HG03439 (cell line): ENCODE data around the gene ASB15.
"Not testable (repeated sequence)": the region's sequence is repeated elsewhere in the genome, so short reads cannot be mapped to it uniquely, and the experiment has no call there.

ENCODE experiments used
- ATAC-seq: cut with Tn5 transposase; IDR thresholded peaks from one replicate; pipeline ENCODE4 v1.9.1; 2021; ENCODE audit warnings: mild to moderate bottlenecking, moderate library complexity; ENCODE audit not compliant: unreplicated experiment

The ASB15 gene

GRCh38 chr7:123634011-123634573 is 32.5 kb downstream of the ASB15 start:
- ATAC-seq: not testable (repeated sequence)

- no peak for ATAC-seq
These were observed 34.1 kb downstream of the ASB15 start for GRCh38 chr7:123635551-123636359.

- no peak for ATAC-seq
These were observed 35.6 kb downstream of the ASB15 start for GRCh38 chr7:123637203-123637602.

GRCh38 chr7:123637878-123638277 is 36.3 kb downstream of the ASB15 start:
- ATAC-seq: no peak

- no peak for ATAC-seq
These were observed 38.0 kb downstream of the ASB15 start for GRCh38 chr7:123639631-123640030.

- ATAC-seq: no peak
These were observed 39.0 kb downstream of the ASB15 start for GRCh38 chr7:123640583-123640982.

- no peak for ATAC-seq
These were observed 40.3 kb downstream of the ASB15 start for GRCh38 chr7:123641901-123642300.

- no peak for ATAC-seq
These were observed 42.1 kb downstream of the ASB15 start for GRCh38 chr7:123643495-123644441.

GRCh38 chr7:123645516-123645915 is 43.9 kb downstream of the ASB15 start:
- ATAC-seq: no peak

- ATAC-seq: no peak
These were observed 45.6 kb downstream of the ASB15 start for GRCh38 chr7:123647106-123647730.

GRCh38 chr7:123649964-123650363 is 48.3 kb downstream of the ASB15 start:
- no peak for ATAC-seq

- no peak for ATAC-seq
These were observed 49.0 kb downstream of the ASB15 start for GRCh38 chr7:123650595-123650994.

GRCh38 chr7:123652406-123652805 is 50.8 kb downstream of the ASB15 start:
- ATAC-seq: no peak

GRCh38 chr7:123653162-123653561 is 51.5 kb downstream of the ASB15 start:
- no peak for ATAC-seq

GRCh38 chr7:123655614-123656013 is 54.0 kb downstream of the ASB15 start, which contains the start of gene LMOD2:
TSS of gene LMOD2 (plus strand) at chr7:123655866. CDS start at chr7:123655964, 98 bp downstream.
- ATAC-seq: no peak

- ATAC-seq: no peak
These were observed 55.1 kb downstream of the ASB15 start for GRCh38 chr7:123656544-123657303.

GRCh38 chr7:123657304-123657685 is 55.7 kb downstream of the ASB15 start:
- no peak for ATAC-seq

GRCh38 chr7:123658023-123658422 is 56.4 kb downstream of the ASB15 start:
- ATAC-seq: no peak

GRCh38 chr7:123660514-123661354 is 59.1 kb downstream of the ASB15 start:
- no peak for ATAC-seq
